Mesothelial cell of epicardium (in vitro differentiated cells): ENCODE results near the gene ADAM30. TPM values are rescaled to one million over a fixed set of nuclear protein-coding genes. Genes with fewer than 3 reads are reported as not detected.

Source experiments
- DNase-seq, 2 experiments: peaks; one replicate each; pipeline ENCODE4 v3.0.0; 2021; ENCODE audit warnings: low spot score in 2 of 2; ENCODE audit not compliant: unreplicated experiment in 2 of 2
- H3K27ac Mint-ChIP-seq: 2 replicates; pipeline ENCODE4 v1.8.0; 2021; ENCODE audit warnings: mixed read lengths
- H3K27me3 Mint-ChIP-seq: 2 replicates; pipeline ENCODE4 v1.8.0; 2021; ENCODE audit warnings: low read depth, mixed read lengths
- H3K36me3 Mint-ChIP-seq: 2 replicates; pipeline ENCODE4 v1.8.0; 2021; ENCODE audit warnings: mixed read lengths
- H3K4me1 Mint-ChIP-seq: 2 replicates; pipeline ENCODE4 v1.8.0; 2021; ENCODE audit warnings: mixed read lengths
- H3K4me3 Mint-ChIP-seq: 2 replicates; pipeline ENCODE4 v1.8.0; 2021; ENCODE audit warnings: mild to moderate bottlenecking, moderate library complexity, mixed read lengths
- H3K9me3 Mint-ChIP-seq: 2 replicates; pipeline ENCODE4 v1.8.0; 2021; ENCODE audit warnings: mixed read lengths
- CTCF ChIP-seq: fragments of 200-600 bp; sonication (generic); IDR thresholded peaks from one replicate; pipeline ENCODE4 v1.5.0; 2021; ENCODE audit warnings: antibody characterized with exemption; ENCODE audit not compliant: unreplicated experiment
- total RNA-seq: library from RNA; stranded (reverse); gene quantifications from 3 replicates; pipeline ENCODE4 v1.2.1, GENCODE V29; 2021

ADAM30 gene
- total RNA-seq, 1 donor from 2014 or later = 0.07 TPM

GRCh38 chr1:119895102-119895501 is 1.2 kb downstream of the ADAM30 start:
- Mint-ChIP-seq H3K4me3 (no peak overlapping the region), H3K4me1 (no peaks in the 10 kb centered on the region), H3K36me3 (peaks cover under 1% of the 10 kb centered on the region), H3K27ac (no peak overlapping the region), H3K27me3 (peaks cover 11% of the 10 kb centered on the region), H3K9me3 (peaks cover 10% of the 10 kb centered on the region)
- no peak for DNase-seq
- TF ChIP-seq CTCF = no peak

GRCh38 chr1:119893827-119894700 is 2.3 kb downstream of the ADAM30 start:
- DNase-seq = no peak
- peaks cover 11% of the 10 kb centered on the region for H3K27me3 Mint-ChIP-seq
- no peak for TF ChIP-seq CTCF
- peaks cover 17% of the 10 kb centered on the region for H3K9me3 Mint-ChIP-seq
- no peak overlapping the region for H3K27ac Mint-ChIP-seq
- H3K4me1 Mint-ChIP-seq = no peaks in the 10 kb centered on the region
- peaks cover 4% of the 10 kb centered on the region for H3K36me3 Mint-ChIP-seq
- no peak overlapping the region for H3K4me3 Mint-ChIP-seq

GRCh38 chr1:119893238-119893791 is 3.0 kb downstream of the ADAM30 start:
- Mint-ChIP-seq H3K4me3 (no peak overlapping the region), H3K9me3 (peaks cover 24% of the 10 kb centered on the region), H3K27ac (no peak overlapping the region), H3K27me3 (peaks cover 14% of the 10 kb centered on the region), H3K36me3 (peaks cover 12% of the 10 kb centered on the region), H3K4me1 (no peaks in the 10 kb centered on the region)
- no peak for TF ChIP-seq CTCF
- DNase-seq = no peak

GRCh38 chr1:119891386-119891785 is 4.9 kb downstream of the ADAM30 start:
- DNase-seq = no peak
- Mint-ChIP-seq H3K9me3 (peaks cover 34% of the 10 kb centered on the region), H3K4me3 (no peak overlapping the region), H3K36me3 (peaks cover 20% of the 10 kb centered on the region), H3K4me1 (no peaks in the 10 kb centered on the region), H3K27ac (no peak overlapping the region), H3K27me3 (peaks cover 12% of the 10 kb centered on the region)
- no peak for TF ChIP-seq CTCF

GRCh38 chr1:119888476-119888875 is 7.8 kb downstream of the ADAM30 start:
- H3K9me3 Mint-ChIP-seq = peaks cover 34% of the 10 kb centered on the region
- no peak overlapping the region for H3K27ac Mint-ChIP-seq
- TF ChIP-seq CTCF = no peak
- H3K4me3 Mint-ChIP-seq = no peak overlapping the region
- peaks cover 20% of the 10 kb centered on the region for H3K36me3 Mint-ChIP-seq
- no peaks in the 10 kb centered on the region for H3K4me1 Mint-ChIP-seq
- no peak for DNase-seq
- H3K27me3 Mint-ChIP-seq = peaks cover 16% of the 10 kb centered on the region
